ENCODE measurements around the gene BMP7.

The BMP7 gene

GRCh38 chr20:57205606-57206219 lies 60.7 kb downstream of the BMP7 start:
- Histone ChIP-seq H3K36me3 (no peaks in the 10 kb centered on the region), H3K27ac (no peak overlapping the region), H3K27me3 (peaks cover 0 to 86% (median 0%) of the 10 kb centered on the region in 11 experiments; a peak in 11 of 22 replicates), H3K9ac (no peak overlapping the region), H3K9me3 (replicated peaks in 1 of 11) (peaks cover 9 to 21% (median 11%) of the 10 kb centered on the region in 11 experiments; a peak in 21 of 22 replicates), H3K4me2 (no peak overlapping the region), H3K4me1 (0 out of 20 replicates have a peak, but pooled peaks cover 0 to 5% (median 0%) of the 10 kb centered on the region in 10 experiments), H4K20me1 (peaks cover 0 to 18% (median 0%) of the 10 kb centered on the region in 11 experiments; a peak in 5 of 22 replicates), H3K4me3 (no peak overlapping the region)
- TF ChIP-seq Cebpa-rat (IDR thresholded peaks at IDR 0.05), result no peak

- Histone ChIP-seq H4K20me1 (peaks cover 0 to 19% (median 0%) of the 10 kb centered on the region in 11 experiments; a peak in 5 of 22 replicates), H3K9ac (no peak overlapping the region), H3K27ac (no peak overlapping the region), H3K36me3 (no peaks in the 10 kb centered on the region), H3K4me2 (no peak overlapping the region), H3K4me3 (no peak overlapping the region), H3K4me1 (peaks cover 0 to 11% (median 8%) of the 10 kb centered on the region in 10 experiments; a peak in 14 of 20 replicates), H3K27me3 (peaks cover 0 to 79% (median 0%) of the 10 kb centered on the region in 11 experiments; a peak in 10 of 22 replicates), H3K9me3 (replicated peaks in 1 of 11) (peaks cover 9 to 21% (median 11%) of the 10 kb centered on the region in 11 experiments; a peak in 21 of 22 replicates)
- no peak for TF ChIP-seq Cebpa-rat (IDR thresholded peaks at IDR 0.05)
Measured at GRCh38 chr20:57203986-57204385, 62.5 kb downstream of the BMP7 start.

GRCh38 chr20:57203204-57203603 lies 63.2 kb downstream of the BMP7 start:
- peaks cover 0 to 27% (median 0%) of the 10 kb centered on the region in 11 experiments; a peak in 6 of 22 replicates for H4K20me1 ChIP-seq
- H3K4me3 ChIP-seq, result no peak overlapping the region
- H3K27me3 ChIP-seq, result peaks cover 0 to 84% (median 0%) of the 10 kb centered on the region in 11 experiments; a peak in 10 of 22 replicates

GRCh38 chr20:57202309-57202708 lies 64.1 kb downstream of the BMP7 start:
- peaks cover 13 to 28% (median 23%) of the 10 kb centered on the region in 10 experiments for H3K4me1 ChIP-seq
- H3K4me3 ChIP-seq, result no peak overlapping the region
- no peak overlapping the region for H3K9ac ChIP-seq
- H3K27ac ChIP-seq, result no peak overlapping the region
- no peak overlapping the region for H3K4me2 ChIP-seq
- no peaks in the 10 kb centered on the region for H3K36me3 ChIP-seq
- TF ChIP-seq Cebpa-rat (IDR thresholded peaks at IDR 0.05), result no peak
- H4K20me1 ChIP-seq, result peaks cover 0 to 36% (median 0%) of the 10 kb centered on the region in 11 experiments; a peak in 6 of 22 replicates
- H3K27me3 ChIP-seq, result peaks cover 0 to 89% (median 0%) of the 10 kb centered on the region in 11 experiments; a peak in 10 of 22 replicates
- H3K9me3 ChIP-seq (replicated peaks in 1 of 11), result peaks cover 6 to 17% (median 8%) of the 10 kb centered on the region in 11 experiments; a peak in 21 of 22 replicates

More at GRCh38 chr20:57203204-57203603, 63.2 kb downstream of the BMP7 start:
- Histone ChIP-seq H3K4me1 (peaks cover 6 to 19% (median 14%) of the 10 kb centered on the region in 10 experiments), H3K36me3 (no peaks in the 10 kb centered on the region), H3K27ac (no peak overlapping the region), H3K9me3 (replicated peaks in 1 of 11) (peaks cover 9 to 21% (median 11%) of the 10 kb centered on the region in 11 experiments; a peak in 21 of 22 replicates), H3K9ac (no peak overlapping the region), H3K4me2 (no peak overlapping the region)
- TF ChIP-seq Cebpa-rat (IDR thresholded peaks at IDR 0.05), result no peak

GRCh38 chr20:57200882-57201695 lies 65.4 kb downstream of the BMP7 start:
- H3K4me3 ChIP-seq, result no peak overlapping the region
- peaks cover 0 to 35% (median 0%) of the 10 kb centered on the region in 11 experiments; a peak in 6 of 22 replicates for H4K20me1 ChIP-seq
- H3K9me3 ChIP-seq (replicated peaks in 1 of 11), result peaks cover 0 to 5% (median 0%) of the 10 kb centered on the region in 11 experiments; a peak in 5 of 22 replicates
- H3K4me1 ChIP-seq, result peaks cover 13 to 33% (median 25%) of the 10 kb centered on the region in 10 experiments
- no peak for TF ChIP-seq Cebpa-rat (IDR thresholded peaks at IDR 0.05)
- H3K4me2 ChIP-seq, result no peak overlapping the region
- H3K27ac ChIP-seq, result no peak overlapping the region
- H3K27me3 ChIP-seq, result peaks cover 0 to 78% (median 0%) of the 10 kb centered on the region in 11 experiments; a peak in 10 of 22 replicates
- no peaks in the 10 kb centered on the region for H3K36me3 ChIP-seq
- no peak overlapping the region for H3K9ac ChIP-seq

GRCh38 chr20:57199656-57200405 lies 66.6 kb downstream of the BMP7 start:
- no peak for TF ChIP-seq Cebpa-rat (IDR thresholded peaks at IDR 0.05)
- 0 out of 22 replicates have a peak overlapping the region, but pooled peaks of 1 of the 11 experiments have one; percentile 44 for H3K27ac ChIP-seq
- no peaks in the 10 kb centered on the region for H3K9me3 ChIP-seq (replicated peaks in 1 of 11)
- no peak overlapping the region for H3K9ac ChIP-seq
- H3K36me3 ChIP-seq, result no peaks in the 10 kb centered on the region
- peaks cover 0 to 38% (median 0%) of the 10 kb centered on the region in 11 experiments; a peak in 5 of 22 replicates for H4K20me1 ChIP-seq
- no peak overlapping the region for H3K4me3 ChIP-seq
- H3K4me2 ChIP-seq, result peak overlapping the region in 6 of 11 experiments; percentile 69 to 83 (median 78); a peak in 9 of 22 replicates
- H3K4me1 ChIP-seq, result peaks cover 20 to 42% (median 31%) of the 10 kb centered on the region in 10 experiments
- peaks cover 0 to 66% (median 0%) of the 10 kb centered on the region in 11 experiments; a peak in 8 of 22 replicates for H3K27me3 ChIP-seq

GRCh38 chr20:57198132-57199072 lies 68.0 kb downstream of the BMP7 start:
- Histone ChIP-seq H3K4me2 (peak overlapping the region; percentile 55 to 83 (median 75)), H3K27ac (peak overlapping the region in 2 of 11 experiments; percentile 44 to 63; a peak in 4 of 22 replicates), H4K20me1 (peaks cover 0 to 38% (median 0%) of the 10 kb centered on the region in 11 experiments; a peak in 5 of 22 replicates), H3K9ac (peak overlapping the region in 2 of 11 experiments; percentile 29 to 37; a peak in 4 of 22 replicates), H3K4me3 (no peak overlapping the region), H3K4me1 (peaks cover 21 to 42% (median 31%) of the 10 kb centered on the region in 10 experiments), H3K9me3 (replicated peaks in 1 of 11) (no peaks in the 10 kb centered on the region), H3K27me3 (peaks cover 0 to 52% (median 0%) of the 10 kb centered on the region in 11 experiments; a peak in 7 of 22 replicates), H3K36me3 (no peaks in the 10 kb centered on the region)
- TF ChIP-seq Cebpa-rat (IDR thresholded peaks at IDR 0.05), result no peak

Data from BLaER1 treated with 17β-estradiol and CSF1 and Interleukin-3, amounts not matched to agents 10 nM and 100 nM (cell line).